Midbrain (tissue), 1 donor: ENCODE measurements around the gene PPP1R3F.
"Not testable (repeated sequence)": the region's sequence is repeated elsewhere in the genome, so short reads cannot be mapped to it uniquely, and the experiment has no call there.

Experiments used
- DNase-seq: peaks from one replicate; lab custom pipeline; 2025; lab: John Stamatoyannopoulos, UW

The PPP1R3F gene

GRCh38 chrX:49273181-49273727, 3.7 kb downstream of the PPP1R3F start:
- no peak for DNase-seq

- DNase-seq, result no peak
Measured at GRCh38 chrX:49276207-49276606, 6.6 kb downstream of the PPP1R3F start.

GRCh38 chrX:49276671-49277534, 7.3 kb downstream of the PPP1R3F start:
- DNase-seq, result no peak

GRCh38 chrX:49277535-49277830, 7.9 kb downstream of the PPP1R3F start:
- DNase-seq, result no peak

GRCh38 chrX:49278081-49278480, 8.5 kb downstream of the PPP1R3F start:
- DNase-seq, result no peak

GRCh38 chrX:49282647-49283011, 13.0 kb downstream of the PPP1R3F start:
- peak; percentile 17 for DNase-seq

- DNase-seq, result no peak
Measured at GRCh38 chrX:49284212-49284611, 14.6 kb downstream of the PPP1R3F start.

- DNase-seq, result no peak
Measured at GRCh38 chrX:49286136-49286535, 16.5 kb downstream of the PPP1R3F start.

- DNase-seq, result no peak
Measured at GRCh38 chrX:49286581-49286980, 17.0 kb downstream of the PPP1R3F start.

GRCh38 chrX:49287665-49288064, 18.1 kb downstream of the PPP1R3F start:
- no peak for DNase-seq

GRCh38 chrX:49290215-49290614, 20.6 kb downstream of the PPP1R3F start:
- no peak for DNase-seq

- peak; percentile 17 for DNase-seq
Measured at GRCh38 chrX:49291615-49292337, 22.2 kb downstream of the PPP1R3F start.

GRCh38 chrX:49292400-49293362, 23.1 kb downstream of the PPP1R3F start:
- DNase-seq, result no peak

GRCh38 chrX:49299293-49299692, 29.7 kb downstream of the PPP1R3F start:
- not testable (repeated sequence) for DNase-seq

- no peak for DNase-seq
Measured at GRCh38 chrX:49300703-49301102, 31.1 kb downstream of the PPP1R3F start.

- no peak for DNase-seq
Measured at GRCh38 chrX:49303346-49303745, 33.8 kb downstream of the PPP1R3F start, which contains the start of gene GAGE10. Gene GAGE10, plus strand, starts transcription at chrX:49303646. Its CDS starts 1,214 bp downstream, at chrX:49304860.

GRCh38 chrX:49307775-49308174, 38.2 kb downstream of the PPP1R3F start:
- DNase-seq, result not testable (repeated sequence)

GRCh38 chrX:49308604-49309269, 39.1 kb downstream of the PPP1R3F start:
- no peak for DNase-seq

- no peak for DNase-seq
Measured at GRCh38 chrX:49309401-49309981, 39.9 kb downstream of the PPP1R3F start.

- DNase-seq, result no peak
Measured at GRCh38 chrX:49310371-49310770, 40.8 kb downstream of the PPP1R3F start.

- DNase-seq, result no peak
Measured at GRCh38 chrX:49312176-49312575, 42.6 kb downstream of the PPP1R3F start.
